ENCODE measurements around the gene GHR. TPM values are rescaled to one million over a fixed set of nuclear protein-coding genes. Genes with fewer than 3 reads are reported as not detected.

The GHR gene
- total RNA-seq, 1 experiment from 2014 or later = not detected

- Histone ChIP-seq H3K9me3 (ENCODE audit: low read depth, low read length, poor library complexity, severe bottlenecking) (no peaks in the 10 kb centered on the region), H3K4me1 (ENCODE audit: insufficient read depth, low read length, poor library complexity, severe bottlenecking) (peaks cover 4% of the 10 kb centered on the region), H3K27ac (ENCODE audit: low read depth, low read length, poor library complexity, severe bottlenecking) (no peak overlapping the region), H3K27me3 (replicated peaks; ENCODE audit: insufficient read depth, low read depth, low read length, poor library complexity) (no peaks in the 10 kb centered on the region), H3K4me3 (ENCODE audit: low read depth, low read length, poor library complexity, severe bottlenecking) (no peak overlapping the region), H3K36me3 (ENCODE audit: insufficient read depth, low read length, poor library complexity, severe bottlenecking) (no peaks in the 10 kb centered on the region)
- no TSS peak for BruUV-seq (replicated peaks)
- ChIA-PET POLR2A (ENCODE audit: low non-redundant PET) (no interaction called here), CTCF (no interaction called here)
- DNase-seq (ENCODE audit: low spot score) = no peak
- TF ChIP-seq CTCF (conservative IDR thresholded peaks at IDR 0.05; ENCODE audit: low read depth, low read length) (no peak), EZH2 (IDR thresholded peaks at IDR 0.05; ENCODE audit: borderline replicate concordance, low read depth, low read length, poor library complexity, severe bottlenecking) (no peak)
- intact Hi-C loops (cut with micrococcal nuclease; ENCODE audit: unreplicated experiment) = no loop called here
Observed at GRCh38 chr5:42750507-42750906, 327.3 kb downstream of the GHR start.

DNA sequence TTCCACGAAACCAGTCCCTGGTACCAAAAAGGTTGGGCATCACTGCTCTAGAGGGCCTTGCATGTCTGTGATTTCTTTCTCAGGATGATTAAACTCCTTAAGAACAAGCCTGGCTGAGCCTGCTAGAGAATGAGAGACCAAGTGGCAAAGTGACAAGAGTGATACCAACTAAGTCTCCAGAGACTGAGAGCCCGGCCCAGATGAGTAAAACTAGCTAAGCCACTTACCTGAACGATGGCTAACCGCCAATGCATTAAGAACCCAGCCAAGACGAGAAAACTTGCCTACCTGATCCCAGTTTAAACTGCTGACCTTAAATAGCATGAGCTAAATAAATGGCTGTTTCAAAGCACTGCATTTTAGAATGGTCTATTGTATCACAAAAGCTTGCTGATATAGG lies 327.8 kb downstream of the GHR start:
- ChIA-PET CTCF (no interaction called here), POLR2A (ENCODE audit: low non-redundant PET) (no interaction called here)
- Histone ChIP-seq H3K4me3 (ENCODE audit: low read depth, low read length, poor library complexity, severe bottlenecking) (no peak overlapping the region), H3K9me3 (ENCODE audit: low read depth, low read length, poor library complexity, severe bottlenecking) (no peaks in the 10 kb centered on the region), H3K36me3 (ENCODE audit: insufficient read depth, low read length, poor library complexity, severe bottlenecking) (no peaks in the 10 kb centered on the region), H3K4me1 (ENCODE audit: insufficient read depth, low read length, poor library complexity, severe bottlenecking) (peaks cover 3% of the 10 kb centered on the region), H3K27me3 (replicated peaks; ENCODE audit: insufficient read depth, low read depth, low read length, poor library complexity) (no peaks in the 10 kb centered on the region), H3K27ac (ENCODE audit: low read depth, low read length, poor library complexity, severe bottlenecking) (no peak overlapping the region)
- DNase-seq (ENCODE audit: low spot score) = no peak
- no TSS peak for BruUV-seq (replicated peaks)
- TF ChIP-seq EZH2 (IDR thresholded peaks at IDR 0.05; ENCODE audit: borderline replicate concordance, low read depth, low read length, poor library complexity, severe bottlenecking) (no peak), CTCF (conservative IDR thresholded peaks at IDR 0.05; ENCODE audit: low read depth, low read length) (no peak)
- intact Hi-C loops (cut with micrococcal nuclease; ENCODE audit: unreplicated experiment) = no loop called here

DNA sequence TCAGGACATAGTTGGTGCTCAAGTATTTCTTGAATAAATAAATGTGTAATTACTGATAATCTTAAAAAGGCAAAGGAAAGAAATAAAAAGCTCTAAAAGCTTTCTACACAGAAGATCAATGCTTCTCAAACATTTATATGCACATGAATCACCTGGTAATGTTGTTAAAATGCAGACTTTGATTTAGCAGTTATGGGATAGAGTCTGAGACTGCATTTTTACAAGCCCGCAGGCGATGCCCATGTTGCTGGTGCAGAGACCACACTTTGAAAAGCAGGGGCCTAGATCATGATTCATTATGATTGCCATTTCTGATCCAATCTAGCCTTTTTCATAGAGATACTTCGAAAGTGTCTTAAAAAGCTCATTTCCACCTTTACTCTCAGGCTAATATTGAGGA lies 329.9 kb downstream of the GHR start:
- DNase-seq (ENCODE audit: low spot score) = no peak
- BruUV-seq (replicated peaks) = no TSS peak
- ChIA-PET POLR2A (ENCODE audit: low non-redundant PET) (no interaction called here), CTCF (interaction anchor here (0.7 kb wide), 1 partner anchor 24 kb away, joined by 4 read pairs; no protein-coding TSS in a partner anchor)
- H3K9me3 ChIP-seq (ENCODE audit: low read depth, low read length, poor library complexity, severe bottlenecking) = no peaks in the 10 kb centered on the region
- intact Hi-C loops (cut with micrococcal nuclease; ENCODE audit: unreplicated experiment) = no loop called here
- H3K36me3 ChIP-seq (ENCODE audit: insufficient read depth, low read length, poor library complexity, severe bottlenecking) = no peaks in the 10 kb centered on the region
- TF ChIP-seq CTCF (conservative IDR thresholded peaks at IDR 0.05; ENCODE audit: low read depth, low read length) (no peak), EZH2 (IDR thresholded peaks at IDR 0.05; ENCODE audit: borderline replicate concordance, low read depth, low read length, poor library complexity, severe bottlenecking) (no peak)
- H3K27me3 ChIP-seq (replicated peaks; ENCODE audit: insufficient read depth, low read depth, low read length, poor library complexity) = no peaks in the 10 kb centered on the region
- H3K4me1 ChIP-seq (ENCODE audit: insufficient read depth, low read length, poor library complexity, severe bottlenecking) = no peaks in the 10 kb centered on the region
- no peak overlapping the region for H3K4me3 ChIP-seq (ENCODE audit: low read depth, low read length, poor library complexity, severe bottlenecking)
- no peak overlapping the region for H3K27ac ChIP-seq (ENCODE audit: low read depth, low read length, poor library complexity, severe bottlenecking)
